ENCODE measurements around the gene PIP5KL1.

Gene PIP5KL1

GRCh38 chr9:127968042-127968441 is 37.5 kb upstream of the PIP5KL1 start:
- DNase-seq (ENCODE audit: low read depth): no peak

GRCh38 chr9:127967151-127967809 is 36.7 kb upstream of the PIP5KL1 start:
- no peak for DNase-seq (ENCODE audit: low read depth)

GRCh38 chr9:127966416-127967150 is 36.0 kb upstream of the PIP5KL1 start:
- no peak for DNase-seq (ENCODE audit: low read depth)

GRCh38 chr9:127965953-127966352 is 35.4 kb upstream of the PIP5KL1 start:
- no peak for DNase-seq (ENCODE audit: low read depth)

GRCh38 chr9:127963359-127964064 is 32.9 kb upstream of the PIP5KL1 start:
- no peak for DNase-seq (ENCODE audit: low read depth)

GRCh38 chr9:127963041-127963358 is 32.4 kb upstream of the PIP5KL1 start:
- DNase-seq (ENCODE audit: low read depth): no peak

GRCh38 chr9:127962278-127962677 is 31.7 kb upstream of the PIP5KL1 start:
- no peak for DNase-seq (ENCODE audit: low read depth)

GRCh38 chr9:127961613-127962155 is 31.1 kb upstream of the PIP5KL1 start:
- DNase-seq (ENCODE audit: low read depth): no peak

- no peak for DNase-seq (ENCODE audit: low read depth)
These were observed 30.5 kb upstream of the PIP5KL1 start for GRCh38 chr9:127961155-127961490.

GRCh38 chr9:127960410-127961154 is 30.0 kb upstream of the PIP5KL1 start:
- no peak for DNase-seq (ENCODE audit: low read depth)

GRCh38 chr9:127959841-127960409 is 29.3 kb upstream of the PIP5KL1 start:
- no peak for DNase-seq (ENCODE audit: low read depth)

GRCh38 chr9:127959398-127959797 is 28.8 kb upstream of the PIP5KL1 start:
- DNase-seq (ENCODE audit: low read depth): no peak

GRCh38 chr9:127958728-127959127 is 28.2 kb upstream of the PIP5KL1 start:
- no peak for DNase-seq (ENCODE audit: low read depth)

- peak; percentile 80 for DNase-seq (ENCODE audit: low read depth)
These were observed 24.9 kb upstream of the PIP5KL1 start for GRCh38 chr9:127955294-127956015.

GRCh38 chr9:127954831-127955293 is 24.3 kb upstream of the PIP5KL1 start:
- DNase-seq (ENCODE audit: low read depth): no peak

- no peak for DNase-seq (ENCODE audit: low read depth)
These were observed 23.4 kb upstream of the PIP5KL1 start for GRCh38 chr9:127953768-127954505.

GRCh38 chr9:127953154-127953553 is 22.6 kb upstream of the PIP5KL1 start:
- DNase-seq (ENCODE audit: low read depth): no peak

GRCh38 chr9:127950513-127951289 is 20.1 kb upstream of the PIP5KL1 start:
- no peak for DNase-seq (ENCODE audit: low read depth)

GRCh38 chr9:127949827-127950512 is 19.4 kb upstream of the PIP5KL1 start:
- no peak for DNase-seq (ENCODE audit: low read depth)

All from activated T-cell treated with anti-CD3 and anti-CD28 coated beads for 24 hours (primary cell).